DOHH2 (cell line): ENCODE measurements around the gene PLCXD3.

Experiments used
- H3F3A ChIP-seq: fragments of 200-600 bp; sonication (generic), shearing (Covaris generic); 2 replicates; pipeline ENCODE4 v1.6.0; 2016; ENCODE audit warnings: antibody characterized with exemption, mild to moderate bottlenecking; ENCODE audit not compliant: control insufficient read depth, insufficient read depth
- H3K27ac ChIP-seq: fragments of 200-600 bp; sonication (generic); 2 replicates; pipeline ENCODE4 v1.5.1; 2014; ENCODE audit warnings: low read depth, mild to moderate bottlenecking, low read length, moderate library complexity
- H3K27me3 ChIP-seq: fragments of 200-600 bp; sonication (generic); 2 replicates; pipeline ENCODE4 v1.6.1; 2014; ENCODE audit warnings: mild to moderate bottlenecking, low read length, mixed read lengths; ENCODE audit not compliant: control insufficient read depth
- H3K36me3 ChIP-seq: fragments of 200-600 bp; sonication (generic); 2 replicates; pipeline ENCODE4 v1.6.1; 2014; ENCODE audit warnings: mild to moderate bottlenecking, low read length, moderate library complexity, mixed read lengths; ENCODE audit not compliant: control insufficient read depth
- H3K4me1 ChIP-seq: fragments of 200-600 bp; sonication (generic); 2 replicates; pipeline ENCODE4 v1.6.1; 2014; ENCODE audit warnings: mild to moderate bottlenecking, low read length, mixed read lengths; ENCODE audit not compliant: control insufficient read depth
- H3K4me2 ChIP-seq: fragments of 200-600 bp; sonication (generic); 2 replicates; pipeline ENCODE4 v1.6.0; 2014; ENCODE audit warnings: mild to moderate bottlenecking, low read length, moderate library complexity
- H3K4me3 ChIP-seq: fragments of 200-600 bp; sonication (generic); 2 replicates; pipeline ENCODE4 v1.5.1; 2014; ENCODE audit warnings: mild to moderate bottlenecking, low read length, mixed read lengths
- H3K79me2 ChIP-seq: fragments of 200-600 bp; sonication (generic); 2 replicates; pipeline ENCODE4 v1.6.1; 2014; ENCODE audit warnings: mild to moderate bottlenecking, low read length, mixed read lengths; ENCODE audit not compliant: control insufficient read depth
- H3K9me2 ChIP-seq: fragments of 200-600 bp; sonication (generic); replicated peaks from 2 replicates; pipeline ENCODE4 v1.6.1; 2014; ENCODE audit warnings: mild to moderate bottlenecking, low read length, mixed read lengths; ENCODE audit not compliant: control insufficient read depth
- H3K9me3 ChIP-seq: fragments of 200-600 bp; sonication (generic); 2 replicates; pipeline ENCODE4 v1.6.1; 2014; ENCODE audit warnings: antibody characterized with exemption, low read length, mixed read lengths; ENCODE audit not compliant: control insufficient read depth, insufficient read depth
- H4K20me1 ChIP-seq: fragments of 200-600 bp; sonication (generic); 2 replicates; pipeline ENCODE4 v1.6.0; 2014; ENCODE audit warnings: low read depth, mild to moderate bottlenecking, antibody characterized with exemption, low read length, moderate library complexity; ENCODE audit not compliant: control insufficient read depth, insufficient read depth
- CTCF ChIP-seq: fragments of 200-600 bp; sonication (generic); IDR thresholded peaks from one replicate; pipeline ENCODE4 v1.5.1; 2014; ENCODE audit warnings: antibody characterized with exemption, mild to moderate bottlenecking, low read depth, low read length; ENCODE audit not compliant: poor library complexity, severe bottlenecking
- EZH2phosphoT487 ChIP-seq: fragments of 200-600 bp; sonication (generic); IDR thresholded peaks from 2 replicates; pipeline ENCODE4 v1.6.1; 2017; ENCODE audit warnings: borderline replicate concordance, mild to moderate bottlenecking, antibody characterized with exemption, low read length, moderate library complexity, mixed read lengths

The PLCXD3 gene

GRCh38 chr5:41510176-41510831 is at the start of gene PLCXD3:
Gene PLCXD3 (minus strand): TSS chr5:41510601. CDS start chr5:41510526, 75 bp downstream.
- H3K9me2 ChIP-seq: no peaks in the 10 kb centered on the region
- H3K36me3 ChIP-seq: no peaks in the 10 kb centered on the region
- H3K4me3 ChIP-seq: no peak within 1 kb of the TSS
- TF ChIP-seq CTCF (no peak), EZH2phosphoT487 (no peak)
- H3F3A ChIP-seq: no peaks in the 10 kb centered on the region
- H3K4me1 ChIP-seq: no peaks in the 10 kb centered on the region
- no peaks in the 10 kb centered on the region for H3K9me3 ChIP-seq
- H3K4me2 ChIP-seq: no peak within 1 kb of the TSS
- H4K20me1 ChIP-seq: no peaks in the 10 kb centered on the region
- no peaks in the 10 kb centered on the region for H3K27me3 ChIP-seq
- H3K27ac ChIP-seq: no peak within 1 kb of the TSS
- no peaks in the 10 kb centered on the region for H3K79me2 ChIP-seq

GRCh38 chr5:41559184-41559583 is 48.8 kb upstream of the PLCXD3 start:
- no peaks in the 10 kb centered on the region for H3K27me3 ChIP-seq
- H3K4me3 ChIP-seq: no peak overlapping the region
- TF ChIP-seq EZH2phosphoT487 (no peak), CTCF (no peak)
- no peak overlapping the region for H3K4me2 ChIP-seq
- no peak overlapping the region for H3K27ac ChIP-seq
- no peaks in the 10 kb centered on the region for H3F3A ChIP-seq
- no peaks in the 10 kb centered on the region for H4K20me1 ChIP-seq
- H3K9me3 ChIP-seq: no peaks in the 10 kb centered on the region
- no peaks in the 10 kb centered on the region for H3K79me2 ChIP-seq
- no peaks in the 10 kb centered on the region for H3K4me1 ChIP-seq
- no peaks in the 10 kb centered on the region for H3K9me2 ChIP-seq
- no peaks in the 10 kb centered on the region for H3K36me3 ChIP-seq

- H3K9me2 ChIP-seq: no peaks in the 10 kb centered on the region
- TF ChIP-seq CTCF: no peak
- no peak for TF ChIP-seq EZH2phosphoT487
- no peak overlapping the region for H3K4me2 ChIP-seq
- H3K9me3 ChIP-seq: no peaks in the 10 kb centered on the region
- no peaks in the 10 kb centered on the region for H3K79me2 ChIP-seq
- no peak overlapping the region for H3K27ac ChIP-seq
- no peaks in the 10 kb centered on the region for H4K20me1 ChIP-seq
- H3K4me3 ChIP-seq: no peak overlapping the region
- no peaks in the 10 kb centered on the region for H3K36me3 ChIP-seq
- H3F3A ChIP-seq: no peaks in the 10 kb centered on the region
- H3K4me1 ChIP-seq: no peaks in the 10 kb centered on the region
- no peaks in the 10 kb centered on the region for H3K27me3 ChIP-seq
Observed at GRCh38 chr5:41558295-41558694, 47.9 kb upstream of the PLCXD3 start.
